Keratinocyte (primary cell): ENCODE data around the gene SULT2B1. TPM values are rescaled to one million over a fixed set of nuclear protein-coding genes. Genes with fewer than 3 reads are reported as not detected.

ENCODE experiments used
- DNase-seq: peaks from one replicate; pipeline ENCODE4 v3.0.0-alpha.2; 2011; ENCODE audit warnings: low read depth, missing footprints, low spot score
- FAIRE-seq: peaks from 2 replicates; lab custom pipeline; 2011; peaks lifted over from hg19 to GRCh38; lab: Jason Lieb, UNC
- H2AFZ ChIP-seq: 2 replicates; pipeline ENCODE4 v1.6.0; 2012; ENCODE audit warnings: low read length, control low read depth, inconsistent platforms; ENCODE audit not compliant: control insufficient read depth
- H3K27ac ChIP-seq: 2 replicates; pipeline ENCODE4 v1.5.1; 2011; ENCODE audit warnings: low read length; ENCODE audit not compliant: control insufficient read depth, insufficient read depth
- H3K27me3 ChIP-seq: 3 replicates; pipeline ENCODE4 v1.6.0; 2011; ENCODE audit warnings: low read length; ENCODE audit not compliant: control insufficient read depth, insufficient read depth; ENCODE audit errors: extremely low read depth
- H3K36me3 ChIP-seq, 2 experiments: 2 replicates in 1 of 2; 3 replicates in 1 of 2; pipeline ENCODE4 v1.5.1; 2011; ENCODE audit warnings: low read length in 2 of 2, mild to moderate bottlenecking in 1 of 2; ENCODE audit not compliant: control insufficient read depth in 2 of 2, insufficient read depth in 2 of 2; ENCODE audit errors: extremely low read depth in 1 of 2
- H3K4me1 ChIP-seq: 3 replicates; pipeline ENCODE4 v1.5.1; 2011; ENCODE audit warnings: low read length; ENCODE audit not compliant: control insufficient read depth, insufficient read depth; ENCODE audit errors: extremely low read depth
- H3K4me2 ChIP-seq: 3 replicates; pipeline ENCODE4 v1.6.0; 2011; ENCODE audit warnings: low read depth, low read length; ENCODE audit not compliant: control insufficient read depth, insufficient read depth; ENCODE audit errors: extremely low read depth
- H3K4me3 ChIP-seq, 3 experiments: fragments of 200-600 bp in 1 of 3; sonication (generic) in 1 of 3; 2 replicates in 2 of 3; 3 replicates in 1 of 3; pipeline ENCODE4 v1.5.1; 2011 to 2016; ENCODE audit warnings: low read length in 3 of 3, mild to moderate bottlenecking in 3 of 3, control low read depth in 2 of 3, inconsistent platforms in 1 of 3, low read depth in 1 of 3, mixed read lengths in 1 of 3, mixed run types in 1 of 3, moderate library complexity in 1 of 3; ENCODE audit not compliant: control insufficient read depth in 2 of 3, insufficient read depth in 2 of 3; ENCODE audit errors: extremely low read depth in 1 of 3
- H3K79me2 ChIP-seq: 2 replicates; pipeline ENCODE4 v1.6.0; 2012; ENCODE audit warnings: low read length; ENCODE audit not compliant: control insufficient read depth, insufficient read depth
- H3K9ac ChIP-seq: 3 replicates; pipeline ENCODE4 v1.6.0; 2011; ENCODE audit warnings: low read length; ENCODE audit not compliant: control insufficient read depth, insufficient read depth; ENCODE audit errors: extremely low read depth
- H3K9me1 ChIP-seq: 3 replicates; pipeline ENCODE4 v1.6.0; 2011; ENCODE audit warnings: low read length; ENCODE audit not compliant: control insufficient read depth, insufficient read depth; ENCODE audit errors: extremely low read depth
- H3K9me3 ChIP-seq: 2 replicates; pipeline ENCODE4 v1.5.1; 2012; ENCODE audit warnings: low read depth, low read length; ENCODE audit not compliant: control insufficient read depth
- H4K20me1 ChIP-seq: 3 replicates; pipeline ENCODE4 v1.6.0; 2011; ENCODE audit warnings: low read length; ENCODE audit not compliant: control insufficient read depth, insufficient read depth; ENCODE audit errors: extremely low read depth
- EZH2 ChIP-seq: IDR thresholded peaks from one replicate; pipeline ENCODE4 v1.6.1; 2012; ENCODE audit warnings: inconsistent platforms, mild to moderate bottlenecking, low read length, moderate library complexity
- dilution Hi-C: fragments of 300-500 bp; cut with MboI; formaldehyde crosslinking; loops from one replicate; pipeline ENCODE4 v1.7.0; 2020; ENCODE audit warnings: low sequenced_read_pairs; ENCODE audit not compliant: extremely low pct_ligation_motif_present
- polyA plus RNA-seq, 5 experiments: library from polyadenylated mRNA; depleted of rRNA in 3 of 5; stranded (reverse) in 3 of 5; stranded (forward) in 1 of 5; unstranded in 1 of 5; fragments of >200 nt; gene quantifications; 1 replicate in 1 of 5; 2 replicates in 3 of 5; 3 replicates in 1 of 5; pipeline versions ENCODE4 v1.2.1 to v1.2.3, GENCODE V29; 2011 to 2012; ENCODE audit warnings: missing spikeins in 2 of 5, low read depth in 1 of 5, low replicate concordance in 1 of 5
- TF ChIP-seq, protein P1 (sequence below), 3 experiments: IDR thresholded peaks in 1 of 3; conservative IDR thresholded peaks in 1 of 3; optimal IDR thresholded peaks in 1 of 3; 2 replicates in 2 of 3; 3 replicates in 1 of 3; pipeline versions ENCODE3 to v1.5.1; 2011; ENCODE audit warnings: low read length in 3 of 3, mild to moderate bottlenecking in 3 of 3, moderate library complexity in 2 of 3, control low read depth in 1 of 3, inconsistent platforms in 1 of 3; ENCODE audit not compliant: insufficient read depth in 2 of 3; ENCODE audit errors: extremely low read depth in 1 of 3

SULT2B1 gene
- polyA plus RNA-seq, 1 donor (not counting 4 experiments of a cell fraction or from before 2014, with no cell fraction given) = 6.0 TPM

- peaks cover 39% of the 10 kb centered on the region for H3K79me2 ChIP-seq
- H3K4me3 ChIP-seq = peak overlapping the region; percentile 79 to 91 (median 87)
- H2AFZ ChIP-seq = no peak overlapping the region
- peak overlapping the region; percentile 95 for H3K4me2 ChIP-seq
- peaks cover 20 to 36% of the 10 kb centered on the region in 2 experiments for H3K36me3 ChIP-seq
- FAIRE-seq = no peak
- dilution Hi-C loops = no loop called here
- TF ChIP-seq EZH2 = no peak
- TF ChIP-seq, protein P1, sequence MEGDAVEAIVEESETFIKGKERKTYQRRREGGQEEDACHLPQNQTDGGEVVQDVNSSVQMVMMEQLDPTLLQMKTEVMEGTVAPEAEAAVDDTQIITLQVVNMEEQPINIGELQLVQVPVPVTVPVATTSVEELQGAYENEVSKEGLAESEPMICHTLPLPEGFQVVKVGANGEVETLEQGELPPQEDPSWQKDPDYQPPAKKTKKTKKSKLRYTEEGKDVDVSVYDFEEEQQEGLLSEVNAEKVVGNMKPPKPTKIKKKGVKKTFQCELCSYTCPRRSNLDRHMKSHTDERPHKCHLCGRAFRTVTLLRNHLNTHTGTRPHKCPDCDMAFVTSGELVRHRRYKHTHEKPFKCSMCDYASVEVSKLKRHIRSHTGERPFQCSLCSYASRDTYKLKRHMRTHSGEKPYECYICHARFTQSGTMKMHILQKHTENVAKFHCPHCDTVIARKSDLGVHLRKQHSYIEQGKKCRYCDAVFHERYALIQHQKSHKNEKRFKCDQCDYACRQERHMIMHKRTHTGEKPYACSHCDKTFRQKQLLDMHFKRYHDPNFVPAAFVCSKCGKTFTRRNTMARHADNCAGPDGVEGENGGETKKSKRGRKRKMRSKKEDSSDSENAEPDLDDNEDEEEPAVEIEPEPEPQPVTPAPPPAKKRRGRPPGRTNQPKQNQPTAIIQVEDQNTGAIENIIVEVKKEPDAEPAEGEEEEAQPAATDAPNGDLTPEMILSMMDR (optimal IDR thresholded peaks at IDR 0.05 in 1 of 3, IDR thresholded peaks at IDR 0.05 in 1 of 3, conservative IDR thresholded peaks at IDR 0.05 in 1 of 3; ENCODE audit: extremely low read depth in 1 of 3, insufficient read depth in 2 of 3, low read length in 3 of 3) = no peak
- H3K9ac ChIP-seq = peak overlapping the region; percentile 98
- peaks cover 40% of the 10 kb centered on the region for H3K4me1 ChIP-seq
- H3K9me1 ChIP-seq = peaks cover 5% of the 10 kb centered on the region
- peaks cover 32% of the 10 kb centered on the region for H4K20me1 ChIP-seq
- H3K9me3 ChIP-seq = no peaks in the 10 kb centered on the region
- no peaks in the 10 kb centered on the region for H3K27me3 ChIP-seq
- no peak overlapping the region for H3K27ac ChIP-seq
- no peak for DNase-seq
These were observed 64.6 kb downstream of the SULT2B1 start for GRCh38 chr19:48616491-48617056.

- dilution Hi-C loops = no loop called here
These were observed 65.4 kb downstream of the SULT2B1 start for GRCh38 chr19:48617146-48617937.

More at GRCh38 chr19:48617146-48617937, 65.4 kb downstream of the SULT2B1 start:
- Histone ChIP-seq H3K4me2 (peak overlapping the region; percentile 95), H3K27me3 (no peaks in the 10 kb centered on the region), H3K4me1 (peaks cover 40% of the 10 kb centered on the region), H3K36me3 (peaks cover 20 to 37% of the 10 kb centered on the region in 2 experiments), H3K9ac (peak overlapping the region; percentile 98), H2AFZ (no peak overlapping the region), H3K79me2 (peaks cover 39% of the 10 kb centered on the region), H4K20me1 (peaks cover 32% of the 10 kb centered on the region), H3K9me1 (peaks cover 5% of the 10 kb centered on the region), H3K9me3 (no peaks in the 10 kb centered on the region), H3K4me3 (peak overlapping the region; percentile 79 to 91 (median 87)), H3K27ac (peak overlapping the region; percentile 88)
- DNase-seq (no peak), FAIRE-seq (no peak)
- TF ChIP-seq EZH2 = no peak
- TF ChIP-seq, protein P1 (optimal IDR thresholded peaks at IDR 0.05 in 1 of 3, IDR thresholded peaks at IDR 0.05 in 1 of 3, conservative IDR thresholded peaks at IDR 0.05 in 1 of 3; ENCODE audit: extremely low read depth in 1 of 3, insufficient read depth in 2 of 3, low read length in 3 of 3) = no peak
